Smooth muscle cell of the brain vasculature (primary cell): ENCODE results near the gene TBX18.

ENCODE experiments used
- DNase-seq: peaks from one replicate; pipeline ENCODE4 v3.0.0-alpha.2; 2012; ENCODE audit warnings: low read depth, low spot score

Gene TBX18

GRCh38 chr6:84671183-84671582, 93.2 kb downstream of the TBX18 start:
- no peak for DNase-seq

- no peak for DNase-seq
Observed at GRCh38 chr6:84669945-84670344, 94.5 kb downstream of the TBX18 start.

GRCh38 chr6:84667252-84668213, 96.9 kb downstream of the TBX18 start:
- DNase-seq = no peak

- no peak for DNase-seq
Observed at GRCh38 chr6:84665401-84665800, 99.0 kb downstream of the TBX18 start.

GRCh38 chr6:84663866-84664265, 100.5 kb downstream of the TBX18 start:
- no peak for DNase-seq

GRCh38 chr6:84657486-84657885, 106.9 kb downstream of the TBX18 start:
- DNase-seq = no peak

GRCh38 chr6:84657025-84657424, 107.4 kb downstream of the TBX18 start:
- DNase-seq = no peak

- no peak for DNase-seq
Observed at GRCh38 chr6:84653027-84653551, 111.3 kb downstream of the TBX18 start.

GRCh38 chr6:84652356-84653026, 111.9 kb downstream of the TBX18 start:
- DNase-seq = peak; percentile 58

GRCh38 chr6:84651583-84651982, 112.8 kb downstream of the TBX18 start:
- DNase-seq = no peak

- no peak for DNase-seq
Observed at GRCh38 chr6:84648444-84648843, 116.0 kb downstream of the TBX18 start.

GRCh38 chr6:84645563-84646266, 118.7 kb downstream of the TBX18 start:
- no peak for DNase-seq

GRCh38 chr6:84645000-84645399, 119.4 kb downstream of the TBX18 start:
- DNase-seq = no peak

- no peak for DNase-seq
Observed at GRCh38 chr6:84643778-84644177, 120.6 kb downstream of the TBX18 start.

GRCh38 chr6:84641076-84641475, 123.3 kb downstream of the TBX18 start:
- DNase-seq = no peak

- no peak for DNase-seq
Observed at GRCh38 chr6:84639396-84639795, 125.0 kb downstream of the TBX18 start.

- DNase-seq = no peak
Observed at GRCh38 chr6:84638286-84638685, 126.1 kb downstream of the TBX18 start.
